ENCODE results near the gene SLC44A2.

The SLC44A2 gene

DNA sequence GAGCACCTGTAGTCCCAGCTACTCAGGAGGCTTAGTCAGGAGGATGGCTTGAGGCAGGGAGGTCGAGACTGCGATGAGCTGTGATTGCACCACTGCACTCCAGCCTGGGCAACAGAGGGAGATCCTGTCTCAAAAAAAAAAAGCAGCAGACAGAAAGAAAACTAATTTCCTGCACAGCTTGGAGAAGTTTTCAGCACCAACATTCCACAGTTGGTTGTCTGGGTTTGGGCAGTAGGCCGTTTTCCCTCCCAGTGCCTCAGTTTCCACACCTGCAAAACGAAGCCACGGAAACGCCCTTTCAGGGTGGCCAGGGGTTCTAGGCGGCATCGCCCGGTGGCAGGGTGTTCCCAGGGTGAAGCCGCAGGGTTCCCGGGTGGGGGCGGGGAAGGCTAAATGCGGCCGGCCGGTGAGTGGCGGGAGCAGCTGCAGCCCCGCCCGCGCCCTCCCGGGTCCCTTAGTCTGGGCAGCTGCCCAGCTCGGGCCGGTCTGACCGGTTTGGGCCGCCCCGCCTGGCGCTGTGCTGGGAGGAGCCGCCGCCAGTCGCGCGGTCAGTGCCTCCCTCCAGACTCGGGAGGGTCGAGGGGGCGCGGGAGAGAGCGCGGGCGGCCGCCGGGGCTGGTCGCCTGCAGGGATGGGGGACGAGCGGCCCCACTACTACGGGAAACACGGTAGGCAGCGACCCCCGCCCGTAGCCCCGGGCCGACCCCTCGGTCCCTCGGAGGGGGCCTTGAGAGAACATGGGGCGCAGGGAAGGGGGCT lies at the start of gene SLC44A2:
TSS of gene SLC44A2 (plus strand) at position 551 of the 759 bp plus-strand sequence. CDS start at position 632, 81 bp downstream.
- ATAC-seq (replicated peaks; ENCODE audit: extremely low read depth, poor library complexity, severe bottlenecking), result no peak
- Mint-ChIP-seq H3K36me3 (ENCODE audit: insufficient read depth) (peaks cover 45% of the 10 kb centered on the region), H3K27me3 (no peaks in the 10 kb centered on the region), H3K9me3 (no peaks in the 10 kb centered on the region), H3K27ac (ENCODE audit: low read depth) (peak within 1 kb of the TSS; percentile 81), H3K4me3 (peak within 1 kb of the TSS; percentile 53), H3K4me1 (peaks cover 39% of the 10 kb centered on the region)
- DNase-seq (ENCODE audit: low spot score in 2 of 2), result no peak

DNA sequence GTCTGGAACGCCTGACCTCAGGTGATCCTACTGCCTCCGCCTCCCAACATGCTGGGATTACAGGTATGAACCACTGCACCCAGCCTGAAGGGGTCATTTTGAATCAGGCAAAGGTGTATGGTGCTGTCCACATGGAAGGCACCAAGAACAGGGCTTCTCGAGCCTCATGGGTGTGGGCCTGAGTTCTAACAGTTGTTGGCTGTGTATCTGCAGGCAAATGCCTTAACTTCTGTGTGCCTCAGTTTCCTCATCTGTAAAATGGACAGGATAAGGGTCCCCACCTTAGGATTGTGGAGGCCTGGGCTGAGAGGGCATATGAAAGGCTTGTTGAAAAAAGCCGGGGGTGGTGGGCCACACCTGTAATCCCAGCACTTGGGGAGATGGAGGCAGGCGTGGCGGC lies 47.4 kb upstream of the SLC44A2 start:
- H3K27me3 Mint-ChIP-seq, result no peaks in the 10 kb centered on the region
- H3K36me3 Mint-ChIP-seq (ENCODE audit: insufficient read depth), result peaks cover 9% of the 10 kb centered on the region
- H3K27ac Mint-ChIP-seq (ENCODE audit: low read depth), result no peak overlapping the region
- no peaks in the 10 kb centered on the region for H3K9me3 Mint-ChIP-seq
- DNase-seq (ENCODE audit: low spot score in 2 of 2) (no peak), ATAC-seq (replicated peaks; ENCODE audit: extremely low read depth, poor library complexity, severe bottlenecking) (no peak)
- no peak overlapping the region for H3K4me3 Mint-ChIP-seq
- peaks cover 6% of the 10 kb centered on the region for H3K4me1 Mint-ChIP-seq

DNA sequence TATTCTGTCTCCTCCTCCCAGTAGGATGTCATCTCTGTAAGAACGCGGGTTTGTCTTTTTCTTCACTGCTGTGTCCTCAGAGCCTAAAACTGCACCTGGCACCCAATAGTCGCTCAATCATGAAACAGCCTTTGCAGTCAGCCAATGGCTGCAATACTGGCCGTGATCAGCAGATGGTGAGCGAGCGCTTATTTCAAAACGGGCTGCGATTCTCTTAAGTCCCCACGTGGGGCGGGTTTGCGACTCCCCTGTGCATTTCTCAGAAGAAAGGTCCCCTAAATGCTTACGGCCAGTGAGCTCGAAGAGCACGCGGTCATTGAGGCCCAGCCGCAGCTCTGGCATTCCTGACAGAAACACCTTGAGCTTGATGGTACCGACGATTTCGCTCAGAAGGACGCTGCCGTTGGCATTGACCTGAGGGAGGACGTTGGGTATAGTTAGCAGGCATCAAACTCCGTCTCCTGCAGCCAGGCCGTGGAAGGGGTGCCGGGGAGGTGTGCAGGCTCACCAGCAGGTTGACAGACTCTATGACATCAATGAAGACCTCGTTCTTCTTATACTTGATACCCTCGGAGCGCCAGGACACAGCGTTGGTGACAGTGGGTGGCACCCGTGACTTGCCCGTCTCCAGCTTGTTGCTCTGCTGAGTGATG lies 44.2 kb upstream of the SLC44A2 start:
- no peaks in the 10 kb centered on the region for H3K27me3 Mint-ChIP-seq
- no peaks in the 10 kb centered on the region for H3K9me3 Mint-ChIP-seq
- H3K4me3 Mint-ChIP-seq, result no peak overlapping the region
- ATAC-seq (replicated peaks; ENCODE audit: extremely low read depth, poor library complexity, severe bottlenecking), result peak; percentile 91
- no peak overlapping the region for H3K27ac Mint-ChIP-seq (ENCODE audit: low read depth)
- DNase-seq (ENCODE audit: low spot score in 2 of 2), result peak; percentile 83 to 91
- peaks cover 17% of the 10 kb centered on the region for H3K4me1 Mint-ChIP-seq
- H3K36me3 Mint-ChIP-seq (ENCODE audit: insufficient read depth), result peaks cover 5% of the 10 kb centered on the region

DNA sequence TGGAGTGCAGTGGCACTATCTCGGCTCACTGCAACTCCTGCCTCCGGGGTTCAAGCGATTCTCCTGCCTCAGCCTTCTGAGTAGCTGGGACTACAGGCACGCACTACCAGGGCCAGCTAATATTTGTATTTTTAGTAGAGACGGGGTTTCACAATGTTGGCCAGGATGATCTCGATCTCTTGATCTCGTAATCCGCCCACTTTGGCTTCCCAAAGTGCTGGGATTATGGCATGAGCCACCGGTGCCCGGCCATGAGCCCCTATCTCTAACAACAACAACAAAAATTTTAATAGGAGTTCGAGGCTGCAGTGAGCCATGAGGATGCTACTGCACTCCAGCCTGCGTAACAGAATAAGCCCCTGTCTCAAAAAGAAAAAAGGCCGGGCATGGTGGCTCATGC lies 43.3 kb upstream of the SLC44A2 start:
- peaks cover 4% of the 10 kb centered on the region for H3K36me3 Mint-ChIP-seq (ENCODE audit: insufficient read depth)
- no peak overlapping the region for H3K4me3 Mint-ChIP-seq
- ATAC-seq (replicated peaks; ENCODE audit: extremely low read depth, poor library complexity, severe bottlenecking), result no peak

DNA sequence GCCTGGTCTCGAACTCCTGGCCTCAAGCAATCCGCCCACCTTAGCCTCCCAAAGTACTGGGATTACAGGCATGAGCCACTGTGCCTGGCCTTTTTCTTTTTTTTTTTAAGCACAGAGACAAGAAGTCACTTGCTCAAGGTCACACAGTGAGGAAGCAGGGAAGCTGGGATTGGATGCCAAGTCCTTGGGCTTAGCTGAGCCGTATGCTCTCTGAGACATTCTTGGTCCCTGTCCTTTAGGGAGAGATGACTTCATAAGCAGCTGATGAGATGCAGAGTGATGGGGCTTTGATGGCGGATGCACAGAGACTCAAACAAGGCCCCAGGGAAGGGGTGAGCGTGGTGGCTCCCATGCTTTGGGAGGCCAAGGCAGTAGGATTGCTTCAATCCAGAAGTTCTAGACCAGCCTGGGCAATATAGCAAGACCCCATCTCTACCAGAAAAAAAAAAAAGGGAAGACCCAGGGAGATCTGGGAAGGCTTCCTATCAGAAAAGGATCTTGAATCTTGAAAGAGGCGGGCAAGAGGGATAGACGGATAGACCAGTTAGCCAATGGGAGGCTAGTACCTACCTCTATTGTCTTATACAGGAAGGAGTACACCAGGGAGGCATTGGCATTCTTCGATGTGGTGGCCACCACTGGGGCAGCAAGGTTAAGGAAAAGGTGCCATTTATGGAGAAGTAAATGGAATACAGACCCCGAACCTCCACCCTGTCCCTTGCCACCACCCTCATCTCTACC lies 42.1 kb upstream of the SLC44A2 start:
- ATAC-seq (replicated peaks; ENCODE audit: extremely low read depth, poor library complexity, severe bottlenecking) (no peak), DNase-seq (ENCODE audit: low spot score in 2 of 2) (no peak)
- Mint-ChIP-seq H3K27me3 (peaks cover 8% of the 10 kb centered on the region), H3K27ac (ENCODE audit: low read depth) (no peak overlapping the region), H3K4me3 (no peak overlapping the region), H3K4me1 (peaks cover 17% of the 10 kb centered on the region), H3K36me3 (ENCODE audit: insufficient read depth) (peaks cover 4% of the 10 kb centered on the region), H3K9me3 (no peaks in the 10 kb centered on the region)

More for the DNA sequence above, 43.3 kb upstream of the SLC44A2 start:
- Mint-ChIP-seq H3K27ac (ENCODE audit: low read depth) (no peak overlapping the region), H3K4me1 (peaks cover 17% of the 10 kb centered on the region), H3K27me3 (no peaks in the 10 kb centered on the region), H3K9me3 (no peaks in the 10 kb centered on the region)
- no peak for DNase-seq (ENCODE audit: low spot score in 2 of 2)

DNA sequence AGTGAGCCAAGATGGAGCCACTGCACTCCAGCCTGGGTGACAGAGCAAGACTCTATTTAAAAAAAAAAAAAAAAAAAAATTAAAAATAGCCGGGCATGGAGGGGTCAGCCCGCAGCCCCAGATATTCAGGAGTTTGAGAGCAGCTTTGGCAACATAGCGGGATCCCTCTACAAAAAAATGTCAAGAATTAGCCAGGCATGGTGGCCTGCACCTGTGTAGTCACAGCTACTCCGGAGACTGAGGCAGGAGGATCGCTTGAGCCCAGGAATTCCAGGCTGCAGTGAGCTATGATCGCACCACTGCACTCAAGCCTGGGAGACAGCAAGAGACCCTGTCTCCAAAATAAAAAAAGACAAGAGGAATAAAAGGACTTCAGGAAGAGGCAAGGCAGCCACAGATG lies 39.0 kb upstream of the SLC44A2 start:
- no peak for ATAC-seq (replicated peaks; ENCODE audit: extremely low read depth, poor library complexity, severe bottlenecking)

DNA sequence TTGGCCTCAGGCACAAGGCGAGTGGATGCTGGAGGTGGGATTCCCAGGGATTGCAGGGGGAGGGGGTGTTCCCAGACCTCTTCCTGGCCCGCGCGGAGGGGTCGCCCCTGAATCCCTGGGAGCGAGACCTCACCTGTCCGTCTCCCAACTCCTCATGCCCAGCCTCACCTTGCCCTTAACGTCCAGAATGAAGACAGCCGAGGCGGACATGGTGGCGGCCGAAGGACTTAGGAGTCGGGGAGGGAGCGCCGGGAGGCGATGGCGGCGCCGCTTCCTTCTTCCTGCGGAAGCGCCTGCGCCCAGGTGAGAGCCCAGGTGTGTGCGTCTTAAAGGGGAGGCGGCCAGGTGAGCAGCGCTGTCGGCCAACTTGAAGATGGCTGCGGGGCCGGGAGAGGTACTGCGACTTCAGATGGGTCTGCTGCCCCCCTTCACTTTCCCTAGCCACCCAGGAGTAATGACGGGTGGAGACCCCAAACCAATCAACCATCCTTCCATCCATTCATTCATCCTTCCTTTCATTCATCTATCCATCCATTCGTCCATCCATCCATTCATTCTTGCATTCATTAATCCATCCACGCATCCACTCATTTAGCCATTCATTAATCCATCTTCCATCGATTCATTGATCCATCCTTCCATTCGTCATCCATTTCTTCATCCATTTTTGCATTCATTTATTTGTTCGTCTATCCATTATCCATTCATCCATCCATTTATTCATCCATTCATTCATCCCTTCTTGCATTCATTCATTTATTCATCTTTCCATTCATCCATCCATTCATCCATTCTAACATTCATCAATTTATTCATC lies 38.1 kb upstream of the SLC44A2 start, which contains the start of gene AP1M2:
TSS of gene AP1M2 (minus strand) at position 291 of the 817 bp plus-strand sequence. CDS start at position 210, 81 bp downstream.
- Mint-ChIP-seq H3K36me3 (ENCODE audit: insufficient read depth) (peaks cover 4% of the 10 kb centered on the region), H3K4me1 (peaks cover 11% of the 10 kb centered on the region), H3K4me3 (no peak within 1 kb of the TSS), H3K9me3 (no peaks in the 10 kb centered on the region), H3K27me3 (peaks cover 9% of the 10 kb centered on the region), H3K27ac (ENCODE audit: low read depth) (no peak within 1 kb of the TSS)
- ATAC-seq (replicated peaks; ENCODE audit: extremely low read depth, poor library complexity, severe bottlenecking) (no peak), DNase-seq (ENCODE audit: low spot score in 2 of 2) (no peak)

More for the DNA sequence above, 39.0 kb upstream of the SLC44A2 start:
- Mint-ChIP-seq H3K27ac (ENCODE audit: low read depth) (no peak overlapping the region), H3K4me1 (peaks cover 11% of the 10 kb centered on the region), H3K36me3 (ENCODE audit: insufficient read depth) (peaks cover 4% of the 10 kb centered on the region), H3K27me3 (peaks cover 9% of the 10 kb centered on the region), H3K9me3 (no peaks in the 10 kb centered on the region), H3K4me3 (no peak overlapping the region)
- no peak for DNase-seq (ENCODE audit: low spot score in 2 of 2)

DNA sequence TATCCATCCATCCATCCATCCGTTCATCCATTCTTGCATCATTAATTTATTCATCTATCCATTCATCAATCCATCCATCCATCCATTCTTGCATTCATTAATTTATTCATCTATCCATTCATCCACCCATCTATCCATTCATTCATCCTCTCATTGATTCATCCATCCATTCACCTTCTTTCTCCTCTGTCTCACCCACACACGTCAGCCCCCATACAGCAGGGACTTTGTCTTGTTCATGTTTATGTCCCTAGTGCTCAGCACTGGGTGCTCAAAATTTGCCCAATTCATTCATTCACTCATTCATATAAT lies 37.6 kb upstream of the SLC44A2 start:
- Mint-ChIP-seq H3K27me3 (peaks cover 9% of the 10 kb centered on the region), H3K4me3 (no peak overlapping the region), H3K4me1 (peaks cover 11% of the 10 kb centered on the region), H3K36me3 (ENCODE audit: insufficient read depth) (peaks cover 4% of the 10 kb centered on the region), H3K9me3 (no peaks in the 10 kb centered on the region), H3K27ac (ENCODE audit: low read depth) (no peak overlapping the region)
- no peak for ATAC-seq (replicated peaks; ENCODE audit: extremely low read depth, poor library complexity, severe bottlenecking)
- no peak for DNase-seq (ENCODE audit: low spot score in 2 of 2)

DNA sequence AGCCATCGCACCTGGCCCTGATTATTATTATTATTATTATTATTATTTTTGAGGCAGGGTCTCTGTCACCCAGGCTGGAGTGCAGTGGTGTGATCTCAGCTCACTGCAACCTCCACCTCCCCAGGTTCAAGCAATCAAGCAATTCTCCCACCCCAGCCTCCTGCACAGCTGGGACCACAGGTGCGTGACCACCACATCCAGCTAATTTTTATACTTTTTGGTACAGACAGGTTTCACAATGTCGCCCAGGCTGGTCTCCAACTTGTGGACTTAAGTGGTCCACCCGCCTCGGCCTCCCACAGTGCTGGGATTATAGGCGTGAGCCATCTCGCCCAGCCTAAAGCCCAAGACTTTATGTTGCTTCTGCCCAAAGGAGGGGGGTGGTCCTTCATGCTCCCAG lies 32.2 kb upstream of the SLC44A2 start:
- Mint-ChIP-seq H3K4me3 (no peak overlapping the region), H3K27ac (ENCODE audit: low read depth) (no peak overlapping the region), H3K4me1 (peaks cover 23% of the 10 kb centered on the region), H3K27me3 (peaks cover 2% of the 10 kb centered on the region), H3K9me3 (no peaks in the 10 kb centered on the region), H3K36me3 (ENCODE audit: insufficient read depth) (peaks cover 7% of the 10 kb centered on the region)
- ATAC-seq (replicated peaks; ENCODE audit: extremely low read depth, poor library complexity, severe bottlenecking) (no peak), DNase-seq (ENCODE audit: low spot score in 2 of 2) (no peak)

DNA sequence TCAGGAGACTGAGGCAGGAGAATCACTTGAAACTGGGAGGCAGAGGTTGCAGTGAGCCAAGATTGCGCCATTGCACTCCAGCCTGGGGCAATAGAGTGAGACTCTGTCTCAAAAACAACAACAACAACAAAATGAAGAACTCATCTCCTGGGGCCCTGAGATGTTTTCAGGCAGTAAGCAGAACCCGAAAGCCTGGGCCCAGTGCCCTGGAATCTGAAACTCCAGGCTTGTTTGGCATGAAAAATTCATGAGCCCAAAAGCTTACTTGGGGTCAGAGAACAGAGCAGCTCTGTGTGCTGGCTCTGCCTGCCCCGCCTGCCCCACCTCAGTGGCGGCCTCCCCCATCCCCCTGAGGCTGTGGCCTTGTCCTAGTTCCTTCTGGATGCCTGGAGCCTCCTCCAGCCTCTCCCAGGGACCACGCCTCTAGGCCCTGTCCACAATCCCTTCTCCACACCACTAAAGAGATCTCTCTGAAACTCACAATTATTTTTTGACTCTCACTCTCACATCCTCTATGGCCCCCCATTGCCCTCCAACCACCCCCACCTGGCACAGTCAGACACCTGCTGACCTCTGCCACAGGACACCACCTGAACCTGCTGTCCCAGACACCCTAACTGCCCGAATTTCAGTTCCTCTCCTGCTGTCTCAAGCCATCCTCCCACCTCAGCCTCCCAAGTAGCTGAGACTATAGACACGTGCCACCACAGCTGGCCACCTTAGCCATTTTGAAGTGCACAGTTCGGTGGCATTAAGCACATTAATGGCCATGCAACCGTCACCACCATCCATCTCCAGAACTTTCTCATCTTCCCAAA lies 31.3 kb upstream of the SLC44A2 start:
- ATAC-seq (replicated peaks; ENCODE audit: extremely low read depth, poor library complexity, severe bottlenecking) (no peak), DNase-seq (ENCODE audit: low spot score in 2 of 2) (no peak)
- H3K9me3 Mint-ChIP-seq, result no peaks in the 10 kb centered on the region
- H3K4me3 Mint-ChIP-seq, result peak overlapping the region; percentile 17
- H3K36me3 Mint-ChIP-seq (ENCODE audit: insufficient read depth), result peaks cover 5% of the 10 kb centered on the region
- H3K27ac Mint-ChIP-seq (ENCODE audit: low read depth), result no peak overlapping the region
- H3K4me1 Mint-ChIP-seq, result peaks cover 23% of the 10 kb centered on the region
- H3K27me3 Mint-ChIP-seq, result no peaks in the 10 kb centered on the region

DNA sequence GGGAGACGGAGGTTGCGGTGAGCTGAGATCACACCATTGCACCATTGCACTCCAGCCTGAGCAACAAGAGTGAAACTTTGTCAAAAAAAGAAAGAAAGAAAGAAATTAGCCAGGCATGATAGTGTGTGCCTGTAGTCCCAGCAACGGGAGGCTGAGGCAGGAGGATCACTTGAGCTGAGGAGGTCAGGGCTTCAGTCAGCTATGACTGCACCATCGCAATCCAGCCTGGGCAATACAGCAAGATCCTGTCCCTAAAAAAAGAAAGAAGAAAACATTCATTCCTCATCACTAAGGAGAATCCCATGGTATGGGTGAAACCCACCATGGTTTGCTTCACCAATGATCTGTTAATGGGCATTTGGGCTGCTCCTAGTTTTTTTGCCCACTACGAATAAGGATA lies 25.2 kb upstream of the SLC44A2 start:
- Mint-ChIP-seq H3K4me3 (no peak overlapping the region), H3K9me3 (no peaks in the 10 kb centered on the region), H3K27ac (ENCODE audit: low read depth) (no peak overlapping the region), H3K27me3 (no peaks in the 10 kb centered on the region), H3K4me1 (peaks cover 37% of the 10 kb centered on the region), H3K36me3 (ENCODE audit: insufficient read depth) (peaks cover 31% of the 10 kb centered on the region)
- ATAC-seq (replicated peaks; ENCODE audit: extremely low read depth, poor library complexity, severe bottlenecking) (no peak), DNase-seq (ENCODE audit: low spot score in 2 of 2) (no peak)

Data from central memory CD8-positive, alpha-beta T cell (primary cell).